Fibroblast of the aortic adventitia (primary cell): ENCODE data around the gene MS4A10. TPM values are rescaled to one million over a fixed set of nuclear protein-coding genes. Genes with fewer than 3 reads are reported as not detected.

Source experiments
- DNase-seq: peaks from one replicate; pipeline ENCODE4 v3.0.0-alpha.2; 2010; ENCODE audit warnings: low read depth
- H3K4me3 ChIP-seq: 2 replicates; pipeline ENCODE4 v1.5.1; 2011; ENCODE audit warnings: low read depth, mild to moderate bottlenecking, control low read depth, low read length, moderate library complexity
- CTCF ChIP-seq: IDR thresholded peaks from 2 replicates; pipeline ENCODE4 v1.5.1; 2011; ENCODE audit warnings: mild to moderate bottlenecking, low read length, control low read depth, inconsistent platforms; ENCODE audit not compliant: insufficient read depth
- total RNA-seq: library from RNA; depleted of rRNA; stranded (reverse); fragments of >200 nt; gene quantifications from 2 replicates; pipeline ENCODE4 v1.2.3, GENCODE V29; 2012; ENCODE audit warnings: low replicate concordance

Gene MS4A10
- total RNA-seq, 1 donor = not detected

- peak; percentile 21 for TF ChIP-seq CTCF
- peak overlapping the region; percentile 54 for H3K4me3 ChIP-seq
- DNase-seq = peak; percentile 95
These were observed 55.6 kb downstream of the MS4A10 start for GRCh38 chr11:60840470-60841430.

GRCh38 chr11:60841797-60842667 lies 56.9 kb downstream of the MS4A10 start, which contains the start of gene CCDC86:
TSS of gene CCDC86 (plus strand) at chr11:60842113. CDS start at chr11:60842125, 12 bp downstream.
- peak within 1 kb of the TSS; percentile 96 for H3K4me3 ChIP-seq
- DNase-seq = peak; percentile 97

GRCh38 chr11:60842668-60843600 lies 57.8 kb downstream of the MS4A10 start:
- H3K4me3 ChIP-seq = peak overlapping the region; percentile 96
- DNase-seq = peak; percentile 14
- TF ChIP-seq CTCF = no peak

More at GRCh38 chr11:60841797-60842667, 56.9 kb downstream of the MS4A10 start, which contains the start of gene CCDC86:
- TF ChIP-seq CTCF = no peak

GRCh38 chr11:60844045-60844869 lies 59.1 kb downstream of the MS4A10 start:
- peak overlapping the region; percentile 96 for H3K4me3 ChIP-seq
- TF ChIP-seq CTCF = no peak
- peak; percentile 11 for DNase-seq

- TF ChIP-seq CTCF = no peak
- H3K4me3 ChIP-seq = peak overlapping the region; percentile 96
- DNase-seq = no peak
These were observed 59.7 kb downstream of the MS4A10 start for GRCh38 chr11:60844870-60845221.
